HepG2 (cell line): ENCODE data around the gene PSMD1. TPM values are rescaled to one million over a fixed set of nuclear protein-coding genes. Genes with fewer than 3 reads are reported as not detected.

ENCODE experiments used
- AHR ChIP-seq: IDR thresholded peaks from 2 replicates; pipeline ENCODE4 v1.6.1; 2018; ENCODE audit warnings: missing genetic modification reagents, missing compliant biosample characterization
- CERS6 ChIP-seq: sonication (generic); formaldehyde crosslinking; IDR thresholded peaks from 2 replicates; pipeline ENCODE4 v1.5.0; 2020; ENCODE audit warnings: missing genetic modification reagents
- ESRRA ChIP-seq: sonication (generic); formaldehyde crosslinking; IDR thresholded peaks from 2 replicates; pipeline ENCODE4 v1.5.1; 2020; ENCODE audit warnings: mild to moderate bottlenecking, low read depth, missing genetic modification reagents
- FOXJ3 ChIP-seq: sonication (generic); formaldehyde crosslinking; IDR thresholded peaks from 2 replicates; pipeline ENCODE4 v1.4.0; 2020; ENCODE audit warnings: missing genetic modification reagents, mild to moderate bottlenecking, borderline replicate concordance
- HDAC6 ChIP-seq: fragments of 200-600 bp; sonication (generic); IDR thresholded peaks from 2 replicates; pipeline ENCODE4 v1.7.0; 2017; ENCODE audit warnings: mild to moderate bottlenecking, antibody characterized with exemption, low read length, low read depth
- HNRNPK ChIP-seq: fragments of 200-400 bp; formaldehyde crosslinking; IDR thresholded peaks from 2 replicates; pipeline ENCODE4 v1.6.1; 2018; ENCODE audit warnings: low read length, low read depth, moderate library complexity, mild to moderate bottlenecking; ENCODE audit not compliant: poor library complexity, severe bottlenecking
- PRDM10 ChIP-seq: sonication (generic); formaldehyde crosslinking; IDR thresholded peaks from 2 replicates; pipeline ENCODE4 v1.4.0; 2020; ENCODE audit warnings: low read depth, missing genetic modification reagents
- RBM22 ChIP-seq: fragments of 200-400 bp; formaldehyde crosslinking; optimal IDR thresholded peaks from 2 replicates; pipeline ENCODE3; 2017; ENCODE audit warnings: mild to moderate bottlenecking, low read length, moderate library complexity
- RXRB ChIP-seq: IDR thresholded peaks from 2 replicates; pipeline ENCODE4 v1.6.1; 2016; ENCODE audit warnings: borderline replicate concordance, missing genetic modification reagents, missing compliant biosample characterization
- SNAPC2 ChIP-seq: sonication (generic); formaldehyde crosslinking; IDR thresholded peaks from 2 replicates; pipeline ENCODE4 v1.8.1; 2022; ENCODE audit warnings: mild to moderate bottlenecking, missing genetic modification reagents
- TARDBP ChIP-seq: sonication (generic); formaldehyde crosslinking; IDR thresholded peaks from 2 replicates; pipeline ENCODE4 v1.8.0; 2022; ENCODE audit warnings: mild to moderate bottlenecking, missing genetic modification reagents
- ZBTB42 ChIP-seq: sonication (generic); formaldehyde crosslinking; IDR thresholded peaks from 2 replicates; pipeline ENCODE4 v1.5.0; 2020; ENCODE audit warnings: mild to moderate bottlenecking, missing genetic modification reagents
- ZBTB7A ChIP-seq: sonication (generic); formaldehyde crosslinking; IDR thresholded peaks from 2 replicates; pipeline ENCODE4 v1.8.0; 2022; ENCODE audit warnings: mild to moderate bottlenecking, missing genetic modification reagents
- ZKSCAN1 ChIP-seq: fragments of 150-350 bp; IDR thresholded peaks from 2 replicates; pipeline ENCODE4 v1.6.1; 2014; ENCODE audit warnings: low read length
- ZKSCAN5 ChIP-seq: sonication (generic); formaldehyde crosslinking; IDR thresholded peaks from 2 replicates; pipeline ENCODE4 v1.5.1; 2020; ENCODE audit warnings: mild to moderate bottlenecking, missing genetic modification reagents
- ZNF225 ChIP-seq: sonication (generic); formaldehyde crosslinking; IDR thresholded peaks from 2 replicates; pipeline ENCODE4 v1.4.0; 2020; ENCODE audit warnings: mild to moderate bottlenecking, missing genetic modification reagents
- ZNF337 ChIP-seq: sonication (generic); formaldehyde crosslinking; IDR thresholded peaks from 2 replicates; pipeline ENCODE4 v1.5.1; 2020; ENCODE audit warnings: missing genetic modification reagents, low read depth, mild to moderate bottlenecking, borderline replicate concordance
- ZNF383 ChIP-seq: sonication (generic); formaldehyde crosslinking; IDR thresholded peaks from 2 replicates; pipeline ENCODE4 v1.4.0; 2020; ENCODE audit warnings: missing genetic modification reagents, mild to moderate bottlenecking, borderline replicate concordance
- ZNF431 ChIP-seq: sonication (generic); formaldehyde crosslinking; IDR thresholded peaks from 2 replicates; pipeline ENCODE4 v1.9.0; 2022; ENCODE audit warnings: missing genetic modification reagents, low read depth, mild to moderate bottlenecking, borderline replicate concordance
- ZNF546 ChIP-seq: sonication (generic); formaldehyde crosslinking; conservative IDR thresholded peaks from 2 replicates; pipeline ENCODE4 v1.8.1; 2023; ENCODE audit warnings: mild to moderate bottlenecking, missing genetic modification reagents
- ZNF713 ChIP-seq: sonication (generic); formaldehyde crosslinking; IDR thresholded peaks from 2 replicates; pipeline ENCODE4 v1.4.0; 2020; ENCODE audit warnings: mild to moderate bottlenecking, missing genetic modification reagents
- polyA plus RNA-seq, 8 experiments: library from polyadenylated mRNA; depleted of rRNA in 3 of 8; stranded (reverse) in 7 of 8; unstranded in 1 of 8; fragments of >200 nt; fragmentation: Illumina TruSeq in 4 of 8; extraction: Trizol in 4 of 8; gene quantifications; 2 replicates each; pipeline versions ENCODE4 v1.2.1 to v1.2.3, GENCODE V29; 2011 to 2016; ENCODE audit warnings: low read depth in 4 of 8, missing spikeins in 1 of 8, mixed read lengths in 1 of 8; ENCODE audit not compliant: insufficient read depth in 1 of 8
- total RNA-seq, 5 experiments: library from RNA; depleted of rRNA; stranded (reverse); fragments of >200 nt; fragmentation: Illumina TruSeq; extraction: Trizol; gene quantifications; 2 replicates each; pipeline ENCODE4 v1.2.3, GENCODE V29; 2016; ENCODE audit warnings: low read depth in 1 of 5
- TF ChIP-seq, protein P1 (sequence below), 2 experiments: fragments of 450-650 bp in 1 of 2; sonication (generic) in 1 of 2; formaldehyde crosslinking; IDR thresholded peaks; 2 replicates each; pipeline versions ENCODE4 v1.5.0 to v1.8.0; 2020 to 2022; ENCODE audit warnings: mild to moderate bottlenecking in 1 of 2, missing genetic modification reagents in 1 of 2
- TF ChIP-seq, protein P2 (sequence below): IDR thresholded peaks from 2 replicates; pipeline ENCODE4 v1.6.1; 2016; ENCODE audit warnings: low read depth, borderline replicate concordance

PSMD1 gene
- total and polyA plus RNA-seq, 2 of the 13 experiments (the other 11 are each of a cell fraction or from before 2014, with no cell fraction given), result 136 to 191 TPM

GRCh38 chr2:231049286-231050017 is 7.2 kb upstream of the PSMD1 start (continued):
- TF ChIP-seq TARDBP (no peak), FOXJ3 (no peak), ZBTB7A (CRISPR knock-in tag) (0 out of 2 replicates have a peak, but pooled peaks have one; percentile 21), HDAC6 (no peak), ZNF225 (CRISPR knock-in tag) (no peak), RXRB (CRISPR knock-in tag) (no peak), CERS6 (no peak), ESRRA (CRISPR knock-in tag) (no peak), ZNF431 (CRISPR knock-in tag) (peak; percentile 59; the same call in 1 of the 2 replicates), ZKSCAN5 (CRISPR knock-in tag) (no peak), HNRNPK (no peak), ZNF713 (CRISPR knock-in tag) (no peak), PRDM10 (no peak), ZBTB42 (CRISPR knock-in tag) (0 out of 2 replicates have a peak, but pooled peaks have one; percentile 14), ZNF546 (CRISPR knock-in tag) (no peak; the same call in 1 of the 2 replicates), ZKSCAN1 (no peak), ZNF337 (CRISPR knock-in tag) (0 out of 2 replicates have a peak, but pooled peaks have one; percentile 1), ZNF383 (0 out of 2 replicates have a peak, but pooled peaks have one; percentile 30), SNAPC2 (CRISPR knock-in tag) (no peak), RBM22 (peak; percentile 89), AHR (CRISPR knock-in tag) (no peak)
- TF ChIP-seq, protein P1, sequence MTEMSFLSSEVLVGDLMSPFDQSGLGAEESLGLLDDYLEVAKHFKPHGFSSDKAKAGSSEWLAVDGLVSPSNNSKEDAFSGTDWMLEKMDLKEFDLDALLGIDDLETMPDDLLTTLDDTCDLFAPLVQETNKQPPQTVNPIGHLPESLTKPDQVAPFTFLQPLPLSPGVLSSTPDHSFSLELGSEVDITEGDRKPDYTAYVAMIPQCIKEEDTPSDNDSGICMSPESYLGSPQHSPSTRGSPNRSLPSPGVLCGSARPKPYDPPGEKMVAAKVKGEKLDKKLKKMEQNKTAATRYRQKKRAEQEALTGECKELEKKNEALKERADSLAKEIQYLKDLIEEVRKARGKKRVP (CRISPR knock-in tag; IDR thresholded peaks at IDR 0.05), result no peak
- TF ChIP-seq, protein P2, sequence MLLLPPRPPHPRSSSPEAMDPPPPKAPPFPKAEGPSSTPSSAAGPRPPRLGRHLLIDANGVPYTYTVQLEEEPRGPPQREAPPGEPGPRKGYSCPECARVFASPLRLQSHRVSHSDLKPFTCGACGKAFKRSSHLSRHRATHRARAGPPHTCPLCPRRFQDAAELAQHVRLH, result no peak
